Esophagus muscularis mucosa (tissue), 4 donors: ENCODE data around the gene PTGIS. TPM values are rescaled to one million over a fixed set of nuclear protein-coding genes. Genes with fewer than 3 reads are reported as not detected.

Source experiments
- total RNA-seq, 4 donors: library from RNA; depleted of rRNA; stranded (reverse); fragments of >200 nt; gene quantifications; one replicate each; pipeline versions ENCODE4 v1.1.0 to v1.2.1, GENCODE V29; 2016

Gene PTGIS
- total RNA-seq, 4 donors from 2014 or later: 107 to 217 (median 130) TPM

Other genes with a start within 250 kb of the PTGIS start
- 10 to 100 TPM; 32.3 to 55.5 (median 51.9) TPM for gene KCNB1, start 85.5 kb downstream of the PTGIS start, total RNA-seq
- gene B4GALT5, start 145.7 kb upstream of the PTGIS start, total RNA-seq: 10 to 100 TPM; 23.3 to 51.2 (median 37.1) TPM
- 1 to 10 TPM; 7.5 to 9.0 (median 7.5) TPM for gene SLC9A8, start 244.7 kb upstream of the PTGIS start, total RNA-seq